ENCODE results near the gene EML4.
A peak's percentile ranks its signal among the peaks of the same experiment; 100 is the strongest.

EML4 gene

DNA sequence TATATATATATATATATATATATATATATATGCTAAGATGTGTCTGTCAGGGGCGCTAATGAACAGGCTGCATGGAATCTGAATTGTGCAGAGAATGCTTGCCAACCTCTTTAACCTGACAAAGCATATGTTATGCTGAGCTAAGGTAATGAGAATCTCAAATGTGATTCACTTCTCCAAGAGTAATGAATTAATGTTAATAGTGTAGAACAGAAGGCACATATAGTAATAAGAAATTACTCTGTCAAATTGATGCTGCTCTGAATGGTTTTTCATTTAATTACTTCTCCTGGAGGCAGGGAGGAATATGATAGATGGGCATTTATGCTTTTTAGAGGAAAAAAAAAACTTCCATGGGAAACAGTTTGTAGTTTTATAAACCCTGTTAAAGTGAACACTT is 156.5 kb downstream of the EML4 start:
- TF ChIP-seq, protein P1, sequence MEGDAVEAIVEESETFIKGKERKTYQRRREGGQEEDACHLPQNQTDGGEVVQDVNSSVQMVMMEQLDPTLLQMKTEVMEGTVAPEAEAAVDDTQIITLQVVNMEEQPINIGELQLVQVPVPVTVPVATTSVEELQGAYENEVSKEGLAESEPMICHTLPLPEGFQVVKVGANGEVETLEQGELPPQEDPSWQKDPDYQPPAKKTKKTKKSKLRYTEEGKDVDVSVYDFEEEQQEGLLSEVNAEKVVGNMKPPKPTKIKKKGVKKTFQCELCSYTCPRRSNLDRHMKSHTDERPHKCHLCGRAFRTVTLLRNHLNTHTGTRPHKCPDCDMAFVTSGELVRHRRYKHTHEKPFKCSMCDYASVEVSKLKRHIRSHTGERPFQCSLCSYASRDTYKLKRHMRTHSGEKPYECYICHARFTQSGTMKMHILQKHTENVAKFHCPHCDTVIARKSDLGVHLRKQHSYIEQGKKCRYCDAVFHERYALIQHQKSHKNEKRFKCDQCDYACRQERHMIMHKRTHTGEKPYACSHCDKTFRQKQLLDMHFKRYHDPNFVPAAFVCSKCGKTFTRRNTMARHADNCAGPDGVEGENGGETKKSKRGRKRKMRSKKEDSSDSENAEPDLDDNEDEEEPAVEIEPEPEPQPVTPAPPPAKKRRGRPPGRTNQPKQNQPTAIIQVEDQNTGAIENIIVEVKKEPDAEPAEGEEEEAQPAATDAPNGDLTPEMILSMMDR (IDR thresholded peaks at IDR 0.05; ENCODE audit: borderline replicate concordance, control extremely low read depth, extremely low read depth, insufficient read depth, missing control alignments), result no peak
- in situ Hi-C loops (cut with MboI; ENCODE audit: low sequenced_read_pairs, unreplicated experiment), result loop anchor here (10.0 kb wide), 1 partner anchor 231 kb away; no protein-coding TSS in a partner anchor

DNA sequence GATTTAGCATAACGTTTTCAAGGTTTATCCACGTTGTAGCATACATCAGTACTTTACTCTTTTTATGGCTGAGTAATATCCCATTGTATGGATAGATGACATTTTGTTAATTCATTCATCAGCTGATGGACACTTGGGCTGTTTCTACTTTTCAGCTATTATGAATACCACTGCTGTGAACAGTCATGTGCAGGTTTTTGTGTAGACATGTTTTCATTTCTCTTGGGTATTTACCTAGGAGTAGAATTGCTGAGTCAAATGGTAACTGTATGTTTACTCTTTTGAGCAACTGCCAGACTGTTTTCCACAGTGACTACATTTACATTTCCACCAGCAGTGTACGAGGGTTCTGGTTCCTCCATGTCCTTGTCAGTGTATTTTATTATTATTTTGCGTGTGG is 158.0 kb downstream of the EML4 start:
- TF ChIP-seq, protein P1 (IDR thresholded peaks at IDR 0.05; ENCODE audit: borderline replicate concordance, control extremely low read depth, extremely low read depth, insufficient read depth, missing control alignments), result no peak
- in situ Hi-C loops (cut with MboI; ENCODE audit: low sequenced_read_pairs, unreplicated experiment), result loop anchor here (10.0 kb wide), 1 partner anchor 232 kb away; no protein-coding TSS in a partner anchor
- no peak for DNase-seq (ENCODE audit: low spot score)

More for the DNA sequence above, 156.5 kb downstream of the EML4 start:
- DNase-seq (ENCODE audit: low spot score), result no peak

DNA sequence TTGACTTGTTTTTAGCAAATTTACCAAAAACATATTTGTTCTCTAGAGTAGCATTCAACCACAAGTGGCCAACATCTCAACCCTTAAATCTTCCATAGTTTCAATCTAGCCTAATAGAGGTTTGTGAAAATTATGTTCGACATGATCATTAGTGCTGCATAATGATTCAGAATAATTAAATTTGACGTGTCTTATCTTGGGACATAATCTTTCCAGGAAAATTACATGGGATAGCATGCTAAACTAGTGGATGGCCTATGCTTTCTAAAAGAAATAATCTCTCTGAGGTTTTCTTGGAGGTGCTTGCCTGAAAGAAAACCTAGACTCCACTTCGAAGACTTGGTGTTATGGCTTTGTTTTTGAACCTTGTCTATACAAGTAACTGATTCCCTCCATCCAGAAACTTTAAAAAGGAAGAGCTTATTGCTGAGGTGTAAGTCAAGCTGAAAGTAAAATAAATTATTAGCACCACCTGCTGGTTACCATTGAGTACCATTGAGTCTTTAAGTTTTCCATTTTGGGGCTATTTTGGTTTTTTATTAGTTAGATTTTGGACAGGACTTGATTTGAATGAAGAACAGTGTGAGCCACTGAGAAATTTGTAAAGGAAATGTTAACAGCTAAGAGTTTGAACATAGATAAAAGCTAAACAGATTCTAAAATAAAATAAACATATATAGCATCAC is 159.1 kb downstream of the EML4 start:
- TF ChIP-seq, protein P1 (IDR thresholded peaks at IDR 0.05; ENCODE audit: borderline replicate concordance, control extremely low read depth, extremely low read depth, insufficient read depth, missing control alignments), result peak; percentile 14
- DNase-seq (ENCODE audit: low spot score), result no peak
- in situ Hi-C loops (cut with MboI; ENCODE audit: low sequenced_read_pairs, unreplicated experiment), result loop anchor here (10.0 kb wide), 1 partner anchor 233 kb away; no protein-coding TSS in a partner anchor

DNA sequence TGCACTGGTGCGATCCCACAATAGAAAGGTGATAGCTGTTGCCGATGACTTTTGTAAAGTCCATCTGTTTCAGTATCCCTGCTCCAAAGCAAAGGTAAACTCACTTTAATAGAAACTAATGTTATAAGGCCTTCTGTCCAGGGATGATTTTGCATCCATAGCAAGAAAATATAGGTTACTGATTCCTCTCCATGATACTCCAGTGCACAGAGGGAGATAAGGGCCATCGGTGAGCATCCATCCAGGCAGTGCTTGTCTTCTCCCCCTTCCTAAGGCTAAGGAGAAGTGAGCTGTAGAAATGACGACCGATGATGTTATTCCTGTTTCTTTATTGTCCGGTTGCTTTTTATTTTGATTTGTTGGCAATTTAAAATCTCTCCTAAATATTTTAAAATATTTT is 159.8 kb downstream of the EML4 start:
- in situ Hi-C loops (cut with MboI; ENCODE audit: low sequenced_read_pairs, unreplicated experiment), result loop anchor here (10.0 kb wide), 1 partner anchor 234 kb away; no protein-coding TSS in a partner anchor
- TF ChIP-seq, protein P1 (IDR thresholded peaks at IDR 0.05; ENCODE audit: borderline replicate concordance, control extremely low read depth, extremely low read depth, insufficient read depth, missing control alignments), result no peak
- no peak for DNase-seq (ENCODE audit: low spot score)

DNA sequence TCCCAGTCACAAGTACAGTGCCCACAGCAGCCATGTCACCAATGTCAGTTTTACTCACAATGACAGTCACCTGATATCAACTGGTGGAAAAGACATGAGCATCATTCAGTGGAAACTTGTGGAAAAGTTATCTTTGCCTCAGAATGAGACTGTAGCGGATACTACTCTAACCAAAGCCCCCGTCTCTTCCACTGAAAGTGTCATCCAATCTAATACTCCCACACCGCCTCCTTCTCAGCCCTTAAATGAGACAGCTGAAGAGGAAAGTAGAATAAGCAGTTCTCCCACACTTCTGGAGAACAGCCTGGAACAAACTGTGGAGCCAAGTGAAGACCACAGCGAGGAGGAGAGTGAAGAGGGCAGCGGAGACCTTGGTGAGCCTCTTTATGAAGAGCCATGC is 160.6 kb downstream of the EML4 start:
- no peak for DNase-seq (ENCODE audit: low spot score)
- TF ChIP-seq, protein P1 (IDR thresholded peaks at IDR 0.05; ENCODE audit: borderline replicate concordance, control extremely low read depth, extremely low read depth, insufficient read depth, missing control alignments), result no peak
- in situ Hi-C loops (cut with MboI; ENCODE audit: low sequenced_read_pairs, unreplicated experiment), result loop anchor here (10.0 kb wide), 1 partner anchor 235 kb away; no protein-coding TSS in a partner anchor

DNA sequence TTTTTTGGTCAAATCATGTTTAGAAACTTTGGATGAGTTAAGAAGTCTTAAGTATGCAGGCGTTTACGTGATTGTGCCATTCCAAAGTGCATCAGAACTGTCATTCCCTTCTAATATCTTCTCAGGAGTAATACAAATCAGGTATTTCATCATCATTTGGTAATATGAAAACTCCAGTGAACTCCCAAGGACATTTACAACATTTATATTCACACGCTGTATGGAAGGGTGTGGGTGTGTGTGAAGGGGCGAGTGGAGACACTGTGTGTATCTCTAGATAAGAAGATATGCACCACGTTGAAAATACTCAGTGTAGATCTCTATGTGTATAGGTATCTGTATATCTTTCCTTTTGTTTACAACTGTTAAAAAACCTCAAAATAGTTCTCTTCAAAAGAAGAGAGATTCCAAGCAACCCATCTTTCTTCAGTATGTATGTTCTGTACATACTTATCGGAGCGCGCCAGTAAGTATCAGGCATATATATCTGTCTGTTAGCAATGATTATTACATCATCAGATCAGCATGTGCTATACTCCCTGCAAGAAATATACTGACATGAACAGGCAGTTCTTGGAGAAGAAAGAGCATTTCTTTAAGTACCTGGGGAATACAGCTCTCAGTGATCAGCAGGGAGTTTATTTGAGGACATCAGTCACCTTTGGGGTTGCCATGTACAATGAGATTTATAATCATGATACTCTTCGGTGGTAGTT is 162.6 kb downstream of the EML4 start:
- in situ Hi-C loops (cut with MboI; ENCODE audit: low sequenced_read_pairs, unreplicated experiment), result no loop called here
- TF ChIP-seq, protein P1 (IDR thresholded peaks at IDR 0.05; ENCODE audit: borderline replicate concordance, control extremely low read depth, extremely low read depth, insufficient read depth, missing control alignments), result no peak
- DNase-seq (ENCODE audit: low spot score), result no peak

Measured in GM13976 (cell line).